Measurements from ENCODE around the gene PSMF1. TPM values are rescaled to one million over a fixed set of nuclear protein-coding genes. Genes with fewer than 3 reads are reported as not detected.

Gene PSMF1
- total RNA-seq, 4 donors from 2014 or later = 65.4 to 91.5 (median 73.4) TPM

- Histone ChIP-seq H3K27ac (replicated peaks in 1 of 4) (no peak overlapping the region), H3K4me3 (no peak overlapping the region), H3K27me3 (peaks cover 0 to 8% (median 0%) of the 10 kb centered on the region in 4 donors), H3K36me3 (no peaks in the 10 kb centered on the region), H3K9me3 (peaks cover 0 to 5% (median 0%) of the 10 kb centered on the region in 4 donors), H3K4me1 (no peaks in the 10 kb centered on the region)
- intact Hi-C loops (cut with DNase I) = no loop called here
- 89% methylated on average over 5 of the region's 5 CpGs for WGBS
- TF ChIP-seq POLR2A (IDR thresholded peaks at IDR 0.05; ENCODE audit: low read depth) (no peak), EP300 (IDR thresholded peaks at IDR 0.05) (no peak), POLR2AphosphoS5 (IDR thresholded peaks at IDR 0.05) (no peak)
- TF ChIP-seq, protein P1, sequence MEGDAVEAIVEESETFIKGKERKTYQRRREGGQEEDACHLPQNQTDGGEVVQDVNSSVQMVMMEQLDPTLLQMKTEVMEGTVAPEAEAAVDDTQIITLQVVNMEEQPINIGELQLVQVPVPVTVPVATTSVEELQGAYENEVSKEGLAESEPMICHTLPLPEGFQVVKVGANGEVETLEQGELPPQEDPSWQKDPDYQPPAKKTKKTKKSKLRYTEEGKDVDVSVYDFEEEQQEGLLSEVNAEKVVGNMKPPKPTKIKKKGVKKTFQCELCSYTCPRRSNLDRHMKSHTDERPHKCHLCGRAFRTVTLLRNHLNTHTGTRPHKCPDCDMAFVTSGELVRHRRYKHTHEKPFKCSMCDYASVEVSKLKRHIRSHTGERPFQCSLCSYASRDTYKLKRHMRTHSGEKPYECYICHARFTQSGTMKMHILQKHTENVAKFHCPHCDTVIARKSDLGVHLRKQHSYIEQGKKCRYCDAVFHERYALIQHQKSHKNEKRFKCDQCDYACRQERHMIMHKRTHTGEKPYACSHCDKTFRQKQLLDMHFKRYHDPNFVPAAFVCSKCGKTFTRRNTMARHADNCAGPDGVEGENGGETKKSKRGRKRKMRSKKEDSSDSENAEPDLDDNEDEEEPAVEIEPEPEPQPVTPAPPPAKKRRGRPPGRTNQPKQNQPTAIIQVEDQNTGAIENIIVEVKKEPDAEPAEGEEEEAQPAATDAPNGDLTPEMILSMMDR (IDR thresholded peaks at IDR 0.05) = no peak
- DNase-seq (ENCODE audit: extremely low spot score) = no peak
Measured at GRCh38 chr20:1198751-1199150, 80.3 kb downstream of the PSMF1 start.

DNA sequence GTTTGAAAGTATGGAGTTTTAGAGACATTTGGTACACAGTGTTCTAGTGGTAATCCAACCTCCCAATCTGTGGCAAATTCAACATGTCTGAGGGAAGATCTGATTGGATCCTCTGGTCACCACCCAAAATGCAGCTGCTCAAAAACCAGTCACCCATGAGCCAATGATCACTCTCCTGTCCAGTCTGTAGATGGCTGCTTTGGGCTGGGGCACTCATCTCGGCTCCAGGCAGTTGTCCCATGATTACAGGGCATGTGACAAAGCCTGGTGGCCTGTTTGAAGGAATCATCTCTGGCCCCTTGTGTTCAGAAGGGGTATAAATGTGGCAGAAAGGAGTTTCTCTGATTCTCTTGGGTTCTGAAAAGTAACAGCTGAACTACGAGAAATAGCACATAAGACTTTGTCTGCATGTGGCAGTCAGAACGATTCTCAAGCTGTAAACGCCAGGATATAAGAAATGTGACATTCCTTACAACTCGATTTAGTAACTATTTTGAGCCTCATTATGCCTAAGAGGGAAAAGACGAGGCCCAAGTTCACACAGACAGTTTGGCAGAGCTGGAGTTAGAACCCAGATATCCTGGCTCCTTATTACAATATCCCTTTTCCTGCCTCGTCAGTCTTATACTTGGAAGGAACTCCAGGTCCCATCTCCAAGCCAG lies 80.9 kb downstream of the PSMF1 start:
- Histone ChIP-seq H3K4me1 (no peaks in the 10 kb centered on the region), H3K27ac (replicated peaks in 1 of 4) (no peak overlapping the region), H3K27me3 (peaks cover 0 to 8% (median 0%) of the 10 kb centered on the region in 4 donors), H3K9me3 (peaks cover 0 to 5% (median 0%) of the 10 kb centered on the region in 4 donors), H3K4me3 (no peak overlapping the region), H3K36me3 (no peaks in the 10 kb centered on the region)
- intact Hi-C loops (cut with DNase I) = no loop called here
- WGBS = 57% methylated on average over 7 of the region's 7 CpGs
- TF ChIP-seq, protein P1 (IDR thresholded peaks at IDR 0.05) = no peak
- TF ChIP-seq POLR2A (IDR thresholded peaks at IDR 0.05; ENCODE audit: low read depth) (no peak), POLR2AphosphoS5 (IDR thresholded peaks at IDR 0.05) (no peak), EP300 (IDR thresholded peaks at IDR 0.05) (no peak)
- DNase-seq (ENCODE audit: extremely low spot score) = no peak

- intact Hi-C loops (cut with DNase I) = no loop called here
- no peaks in the 10 kb centered on the region for H3K4me1 ChIP-seq
- TF ChIP-seq POLR2A (IDR thresholded peaks at IDR 0.05; ENCODE audit: low read depth) (no peak), POLR2AphosphoS5 (IDR thresholded peaks at IDR 0.05) (no peak)
- no peak overlapping the region for H3K27ac ChIP-seq (replicated peaks in 1 of 4)
- WGBS = 100% methylated on average over 1 of the region's 1 CpG
- no peak overlapping the region for H3K4me3 ChIP-seq
- DNase-seq (ENCODE audit: extremely low spot score) = no peak
- peaks cover 0 to 8% (median 0%) of the 10 kb centered on the region in 4 donors for H3K27me3 ChIP-seq
- H3K36me3 ChIP-seq = no peaks in the 10 kb centered on the region
- H3K9me3 ChIP-seq = peaks cover 0 to 5% (median 0%) of the 10 kb centered on the region in 4 donors
Measured at GRCh38 chr20:1199964-1200363, 81.6 kb downstream of the PSMF1 start.

DNA sequence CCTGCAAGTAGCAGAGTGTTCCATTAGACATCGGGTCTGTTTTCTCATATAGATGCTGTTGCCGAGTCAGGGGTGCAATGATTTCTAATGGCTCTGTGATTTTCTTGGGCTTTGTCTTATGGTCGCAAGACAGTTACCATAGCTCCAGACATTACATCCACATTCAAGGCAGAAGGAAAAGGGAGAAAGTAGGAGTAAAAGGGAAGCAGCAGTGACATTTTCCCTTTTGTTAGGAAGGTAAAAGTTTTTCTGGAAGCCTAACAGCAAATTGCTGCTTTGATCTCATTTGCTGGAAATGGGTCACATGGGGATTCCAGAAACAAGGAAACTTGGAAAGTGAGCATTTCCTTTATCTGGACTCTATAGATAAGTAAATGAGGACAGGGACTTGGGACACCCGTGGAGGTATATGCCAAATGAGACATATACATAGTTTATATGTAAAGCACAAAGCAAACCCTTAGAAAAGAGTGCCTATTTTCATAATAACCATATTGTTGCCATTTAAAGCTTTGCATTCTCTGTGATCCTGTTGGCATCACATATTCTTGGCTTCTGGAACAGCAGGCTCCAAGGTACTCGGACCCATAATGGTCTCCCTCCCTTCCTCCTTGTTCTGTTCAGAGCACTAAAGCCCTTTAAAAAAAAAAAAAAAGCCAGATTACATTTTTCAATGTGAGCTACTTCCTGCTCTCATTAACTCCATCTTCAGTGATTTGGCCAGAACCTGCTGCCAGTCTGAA lies 84.5 kb downstream of the PSMF1 start, which contains the start of gene C20orf202:
C20orf202 (plus strand) TSS at position 693 of the 743 bp plus-strand sequence. CDS start 132 bp downstream, outside the sequence.
- TF ChIP-seq, protein P1 (IDR thresholded peaks at IDR 0.05) = no peak
- TF ChIP-seq POLR2AphosphoS5 (IDR thresholded peaks at IDR 0.05) (no peak), EP300 (IDR thresholded peaks at IDR 0.05) (no peak), POLR2A (IDR thresholded peaks at IDR 0.05; ENCODE audit: low read depth) (no peak)
- intact Hi-C loops (cut with DNase I) = no loop called here
- H3K27ac ChIP-seq (replicated peaks in 1 of 4) = no peak within 1 kb of the TSS
- peaks cover 0 to 10% (median 0%) of the 10 kb centered on the region in 4 donors for H3K27me3 ChIP-seq
- no peaks in the 10 kb centered on the region for H3K36me3 ChIP-seq
- no peaks in the 10 kb centered on the region for H3K9me3 ChIP-seq
- no peaks in the 10 kb centered on the region for H3K4me1 ChIP-seq
- H3K4me3 ChIP-seq = no peak within 1 kb of the TSS
- no peak for DNase-seq (ENCODE audit: extremely low spot score)
- WGBS = 76% methylated on average over 5 of the region's 5 CpGs

DNA sequence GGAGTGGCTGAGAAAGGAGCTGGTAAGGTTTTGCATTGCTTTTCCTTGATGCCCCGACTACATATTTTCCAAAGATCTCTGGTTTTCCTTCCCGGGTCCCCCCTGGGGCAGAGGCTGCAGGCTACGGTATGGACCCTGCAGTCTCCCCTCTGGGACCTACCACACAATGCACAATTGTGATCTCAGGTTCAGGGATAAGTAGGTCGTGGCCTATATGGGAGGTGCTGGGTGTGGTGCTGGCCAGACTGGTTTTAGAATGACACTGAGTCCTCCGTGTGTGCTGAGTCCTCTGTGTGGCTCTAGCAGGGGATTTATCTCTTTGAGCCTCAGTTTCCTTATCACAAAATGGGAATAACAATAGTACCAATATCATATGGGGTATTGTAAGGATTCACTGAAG lies 85.2 kb downstream of the PSMF1 start:
- TF ChIP-seq, protein P1 (IDR thresholded peaks at IDR 0.05) = no peak
- TF ChIP-seq POLR2A (IDR thresholded peaks at IDR 0.05; ENCODE audit: low read depth) (no peak), EP300 (IDR thresholded peaks at IDR 0.05) (no peak), POLR2AphosphoS5 (IDR thresholded peaks at IDR 0.05) (no peak)
- intact Hi-C loops (cut with DNase I) = no loop called here
- H3K4me3 ChIP-seq = no peak overlapping the region
- no peaks in the 10 kb centered on the region for H3K4me1 ChIP-seq
- H3K9me3 ChIP-seq = no peaks in the 10 kb centered on the region
- H3K27ac ChIP-seq (replicated peaks in 1 of 4) = no peak overlapping the region
- DNase-seq (ENCODE audit: extremely low spot score) = no peak
- no peaks in the 10 kb centered on the region for H3K36me3 ChIP-seq
- H3K27me3 ChIP-seq = peaks cover 0 to 13% (median 0%) of the 10 kb centered on the region in 4 donors
- WGBS = 85% methylated on average over 5 of the region's 5 CpGs
